HG02588 (cell line): ENCODE measurements around the gene OR4S1.
"Not testable (repeated sequence)": the region's sequence is repeated elsewhere in the genome, so short reads cannot be mapped to it uniquely, and the experiment has no call there.

Experiments
- ATAC-seq: cut with Tn5 transposase; IDR thresholded peaks from one replicate; pipeline ENCODE4 v1.9.1; 2021; ENCODE audit warnings: mild to moderate bottlenecking, moderate library complexity; ENCODE audit not compliant: unreplicated experiment

Gene OR4S1

GRCh38 chr11:48305923-48306322, at the start of gene OR4S1:
Gene OR4S1, plus strand, starts transcription at chr11:48306223. Its CDS starts 0 bp downstream, at chr11:48306223.
- no peak for ATAC-seq

- ATAC-seq: no peak
Observed at GRCh38 chr11:48261600-48261999, 44.4 kb upstream of the OR4S1 start.

GRCh38 chr11:48263423-48263911, 42.6 kb upstream of the OR4S1 start, which contains the start of gene OR4X1:
Gene OR4X1, plus strand, starts transcription at chr11:48263861. Its CDS starts 0 bp downstream, at chr11:48263861.
- no peak for ATAC-seq

- ATAC-seq: no peak
Observed at GRCh38 chr11:48270621-48271020, 35.4 kb upstream of the OR4S1 start.

- ATAC-seq: no peak
Observed at GRCh38 chr11:48272606-48273005, 33.4 kb upstream of the OR4S1 start.

GRCh38 chr11:48307760-48308386, 1.9 kb downstream of the OR4S1 start:
- ATAC-seq: peak; percentile 77

- ATAC-seq: not testable (repeated sequence)
Observed at GRCh38 chr11:48313590-48313989, 7.6 kb downstream of the OR4S1 start.

- not testable (repeated sequence) for ATAC-seq
Observed at GRCh38 chr11:48319813-48320212, 13.8 kb downstream of the OR4S1 start.

GRCh38 chr11:48324620-48325019, 18.6 kb downstream of the OR4S1 start, which contains the start of gene OR4C3:
Gene OR4C3, plus strand, starts transcription at chr11:48324920. Its CDS starts 102 bp downstream, at chr11:48325022.
- not testable (repeated sequence) for ATAC-seq

- ATAC-seq: no peak
Observed at GRCh38 chr11:48341466-48341865, 35.4 kb downstream of the OR4S1 start.

- not testable (repeated sequence) for ATAC-seq
Observed at GRCh38 chr11:48342505-48342904, 36.5 kb downstream of the OR4S1 start.

- not testable (repeated sequence) for ATAC-seq
Observed at GRCh38 chr11:48346286-48346685, 40.3 kb downstream of the OR4S1 start.

- ATAC-seq: no peak
Observed at GRCh38 chr11:48354013-48354412, 48.0 kb downstream of the OR4S1 start.

- no peak for ATAC-seq
Observed at GRCh38 chr11:48354677-48355076, 48.7 kb downstream of the OR4S1 start.
